GM23248 (cell line): Measurements from ENCODE around the gene CHMP4A. TPM values are rescaled to one million over a fixed set of nuclear protein-coding genes. Genes with fewer than 3 reads are reported as not detected.

ENCODE experiments used
- DNase-seq: peaks from one replicate; pipeline ENCODE4 v3.0.0-alpha.2; 2015
- H2AFZ ChIP-seq: fragments of 200-600 bp; sonication (generic); 2 replicates; pipeline ENCODE4 v1.6.1; 2016; ENCODE audit warnings: antibody characterized with exemption
- H3F3A ChIP-seq: fragments of 200-600 bp; sonication (generic); 2 replicates; pipeline ENCODE4 v1.6.1; 2016; ENCODE audit warnings: mild to moderate bottlenecking, antibody characterized with exemption, mixed run types; ENCODE audit not compliant: insufficient read depth
- H3K27ac ChIP-seq: fragments of 200-600 bp; sonication (generic); 2 replicates; pipeline ENCODE4 v1.5.1; 2016; ENCODE audit warnings: mild to moderate bottlenecking
- H3K27me3 ChIP-seq: fragments of 200-600 bp; sonication (generic); replicated peaks from 2 replicates; pipeline ENCODE4 v1.6.1; 2016; ENCODE audit warnings: mild to moderate bottlenecking; ENCODE audit not compliant: insufficient read depth
- H3K36me3 ChIP-seq: fragments of 200-600 bp; sonication (generic); 2 replicates; pipeline ENCODE4 v1.6.1; 2016; ENCODE audit warnings: low read depth, mild to moderate bottlenecking
- H3K4me1 ChIP-seq: fragments of 200-600 bp; sonication (generic); 2 replicates; pipeline ENCODE4 v1.6.1; 2016; ENCODE audit warnings: mild to moderate bottlenecking; ENCODE audit not compliant: insufficient read depth
- H3K4me2 ChIP-seq: fragments of 200-600 bp; sonication (generic); one replicate; pipeline ENCODE4 v1.6.1; 2016; ENCODE audit warnings: mild to moderate bottlenecking; ENCODE audit not compliant: unreplicated experiment
- H3K4me3 ChIP-seq: fragments of 200-600 bp; sonication (generic); 2 replicates; pipeline ENCODE4 v1.5.1; 2016; ENCODE audit warnings: mild to moderate bottlenecking
- H3K79me2 ChIP-seq: fragments of 200-600 bp; sonication (generic); 2 replicates; pipeline ENCODE4 v1.6.1; 2016; ENCODE audit warnings: mild to moderate bottlenecking; ENCODE audit not compliant: insufficient read depth
- H3K9ac ChIP-seq: fragments of 200-600 bp; sonication (generic); 2 replicates; pipeline ENCODE4 v1.6.1; 2016; ENCODE audit warnings: mild to moderate bottlenecking
- H3K9me2 ChIP-seq: fragments of 200-600 bp; sonication (generic); 2 replicates; pipeline ENCODE4 v1.6.1; 2016; ENCODE audit warnings: mixed run types, mild to moderate bottlenecking, moderate library complexity; ENCODE audit not compliant: insufficient read depth
- H3K9me3 ChIP-seq: fragments of 200-600 bp; sonication (generic); one replicate; pipeline ENCODE4 v1.6.1; 2017; ENCODE audit warnings: low read depth
- H4K20me1 ChIP-seq: fragments of 200-600 bp; sonication (generic); 2 replicates; pipeline ENCODE4 v1.6.0; 2016; ENCODE audit not compliant: insufficient read depth
- EZH2 ChIP-seq: fragments of 200-600 bp; sonication (generic); IDR thresholded peaks from 2 replicates; pipeline ENCODE4 v1.6.1; 2018; ENCODE audit warnings: antibody characterized with exemption, mild to moderate bottlenecking; ENCODE audit not compliant: insufficient read depth, poor library complexity, severe bottlenecking
- EZH2phosphoT487 ChIP-seq: fragments of 200-600 bp; sonication (generic); IDR thresholded peaks from 2 replicates; pipeline ENCODE4 v1.6.1; 2018; ENCODE audit warnings: antibody characterized with exemption, moderate library complexity, mild to moderate bottlenecking, low read depth; ENCODE audit not compliant: insufficient read depth
- WGBS, 2 experiments: methylation state at CpG; one replicate each; pipeline ENCODE4 v1.1.6; 2015 to 2017; ENCODE audit warnings: low lambda C conversion rate in 2 of 2, low coverage in 1 of 2; ENCODE audit errors: missing lambda C conversion rate in 2 of 2; 5-methylcytosine and 5-hydroxymethylcytosine counted together
- in situ Hi-C: fragments of 300-500 bp; cut with MboI; formaldehyde crosslinking; loops from 2 replicates; pipeline ENCODE4 v1.15.0; 2020
- polyA plus RNA-seq: library from polyadenylated mRNA; unstranded; fragments of >200 nt; fragmentation: Nextera tagmentation; extraction: Ambion mirVana; gene quantifications from 2 replicates; pipeline ENCODE4 v1.2.1, GENCODE V29; 2016
- total RNA-seq: library from RNA; depleted of rRNA; stranded (reverse); fragments of >200 nt; shearing (Covaris generic); gene quantifications from 2 replicates; pipeline ENCODE4 v1.2.3, GENCODE V29; 2014

Gene CHMP4A
- total and polyA plus RNA-seq, 2 experiments from 2014 or later: 32.1 to 81.6 TPM

DNA sequence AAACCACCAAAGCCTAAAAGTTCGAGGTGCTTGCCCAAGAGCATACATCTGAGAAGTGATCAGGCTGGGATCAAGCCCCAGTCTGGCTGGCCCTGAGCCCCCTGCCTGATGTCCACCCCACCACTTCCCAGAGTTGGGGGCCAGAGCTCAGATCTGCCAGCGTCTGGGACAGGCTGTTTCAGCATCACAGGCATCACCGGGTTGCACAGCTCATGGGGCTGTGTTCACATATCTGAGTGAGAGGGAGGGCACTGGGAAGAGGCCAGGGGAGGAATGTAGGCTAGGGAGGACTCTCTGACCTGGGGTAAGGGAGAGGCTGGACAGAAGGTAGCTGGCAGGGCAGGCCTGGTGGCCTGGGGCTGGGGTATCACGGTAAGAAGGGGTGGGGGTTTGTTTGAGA is 43.7 kb upstream of the CHMP4A start:
- no peak overlapping the region for H3K27ac ChIP-seq
- 49 to 58% methylated on average over 4 of the region's 4 CpGs for WGBS, 2 experiments
- no peaks in the 10 kb centered on the region for H3K79me2 ChIP-seq
- H3F3A ChIP-seq: peaks cover 4% of the 10 kb centered on the region; the same call in 1 of the 2 replicates
- in situ Hi-C loops: no loop called here
- no peaks in the 10 kb centered on the region for H3K36me3 ChIP-seq
- no peak overlapping the region for H3K4me2 ChIP-seq
- peaks cover 11% of the 10 kb centered on the region for H3K4me1 ChIP-seq
- no peak overlapping the region for H2AFZ ChIP-seq
- H3K9ac ChIP-seq: no peak overlapping the region
- TF ChIP-seq EZH2phosphoT487 (no peak), EZH2 (no peak)
- H4K20me1 ChIP-seq: no peaks in the 10 kb centered on the region
- no peak overlapping the region for H3K4me3 ChIP-seq
- H3K9me3 ChIP-seq: no peaks in the 10 kb centered on the region
- no peaks in the 10 kb centered on the region for H3K9me2 ChIP-seq
- no peak for DNase-seq
- no peaks in the 10 kb centered on the region for H3K27me3 ChIP-seq

DNA sequence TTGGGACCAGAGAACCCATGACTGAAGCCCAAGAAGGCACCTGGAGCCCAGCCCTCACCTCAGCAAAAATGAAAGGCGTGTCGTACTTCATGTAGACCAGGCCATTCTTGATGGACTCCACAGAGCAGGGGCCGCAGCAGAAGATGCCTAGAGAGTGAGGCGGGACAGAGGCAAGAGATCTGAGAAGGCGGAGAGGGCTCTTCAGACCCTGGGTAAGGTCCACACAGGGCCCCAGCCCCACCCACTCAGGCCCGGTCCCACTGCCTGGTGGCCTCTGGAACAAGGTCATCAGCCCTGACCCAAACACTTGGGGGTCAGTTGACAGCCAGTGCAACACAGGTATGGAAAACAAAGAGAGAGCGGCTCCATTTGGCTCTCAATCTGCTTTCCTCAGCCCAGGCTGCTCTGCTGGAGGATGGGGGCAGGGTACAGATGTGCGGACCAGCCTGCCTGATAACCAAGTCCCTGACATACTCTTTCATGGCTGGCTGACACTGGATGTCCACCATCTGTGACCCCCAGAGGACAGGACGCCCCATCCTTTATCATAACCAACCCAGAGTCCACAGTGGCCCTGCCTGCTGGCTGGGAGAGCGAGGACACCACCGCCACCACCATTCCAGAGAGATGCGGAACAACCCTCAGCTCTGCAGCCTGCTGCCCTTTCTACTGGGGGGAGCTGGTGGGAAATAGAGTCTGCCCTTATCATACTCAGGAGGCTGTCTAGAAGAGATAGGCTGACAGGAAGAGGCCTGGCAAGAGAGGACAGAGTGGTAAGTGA is 42.8 kb upstream of the CHMP4A start:
- no peaks in the 10 kb centered on the region for H3K9me3 ChIP-seq
- TF ChIP-seq EZH2phosphoT487 (no peak), EZH2 (no peak)
- DNase-seq: no peak
- H3K27ac ChIP-seq: no peak overlapping the region
- H3K4me1 ChIP-seq: peaks cover 17% of the 10 kb centered on the region
- no peak overlapping the region for H2AFZ ChIP-seq
- H3K36me3 ChIP-seq: no peaks in the 10 kb centered on the region
- no peaks in the 10 kb centered on the region for H4K20me1 ChIP-seq
- H3K4me2 ChIP-seq: no peak overlapping the region
- no peak overlapping the region for H3K9ac ChIP-seq
- H3K79me2 ChIP-seq: no peaks in the 10 kb centered on the region
- WGBS, 2 experiments: 89 to 95% methylated on average over 11 to 12 of the region's 12 CpGs
- H3K4me3 ChIP-seq: no peak overlapping the region
- in situ Hi-C loops: no loop called here
- peaks cover 13% of the 10 kb centered on the region; the same call in 1 of the 2 replicates for H3F3A ChIP-seq
- no peaks in the 10 kb centered on the region for H3K27me3 ChIP-seq
- H3K9me2 ChIP-seq: no peaks in the 10 kb centered on the region

DNA sequence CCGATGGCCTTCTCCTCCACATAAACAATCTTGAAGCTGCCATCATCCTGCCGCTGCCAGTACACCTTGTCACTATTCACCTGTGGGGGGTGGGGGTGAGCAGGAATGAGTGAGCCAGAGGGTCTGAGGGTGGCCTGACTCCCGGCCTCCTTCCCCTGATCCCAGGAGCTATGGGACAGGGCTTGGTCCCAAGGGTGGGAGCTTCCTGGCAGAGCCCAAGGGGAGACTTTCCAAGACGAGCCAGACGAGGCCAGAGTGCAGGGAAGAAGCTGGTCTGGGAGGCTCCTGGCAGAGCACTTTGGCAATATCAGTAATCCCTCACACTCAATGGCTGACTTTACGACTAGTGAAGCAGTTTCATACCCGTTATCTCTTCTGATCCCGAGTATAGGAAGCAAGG is 42.1 kb upstream of the CHMP4A start:
- TF ChIP-seq EZH2: no peak
- no peak for TF ChIP-seq EZH2phosphoT487
- H3K79me2 ChIP-seq: no peaks in the 10 kb centered on the region
- DNase-seq: no peak
- no peak overlapping the region for H3K27ac ChIP-seq
- no peak overlapping the region for H3K4me3 ChIP-seq
- no peaks in the 10 kb centered on the region for H3K27me3 ChIP-seq
- H3K4me2 ChIP-seq: no peak overlapping the region
- peaks cover 16% of the 10 kb centered on the region; the same call in 1 of the 2 replicates for H3F3A ChIP-seq
- no peaks in the 10 kb centered on the region for H3K36me3 ChIP-seq
- WGBS, 2 experiments: 83 to 90% methylated on average over 8 of the region's 8 CpGs
- no peaks in the 10 kb centered on the region for H4K20me1 ChIP-seq
- no peaks in the 10 kb centered on the region for H3K9me3 ChIP-seq
- no peak overlapping the region for H3K9ac ChIP-seq
- H3K4me1 ChIP-seq: peaks cover 17% of the 10 kb centered on the region
- no peak overlapping the region for H2AFZ ChIP-seq
- in situ Hi-C loops: no loop called here
- H3K9me2 ChIP-seq: no peaks in the 10 kb centered on the region

DNA sequence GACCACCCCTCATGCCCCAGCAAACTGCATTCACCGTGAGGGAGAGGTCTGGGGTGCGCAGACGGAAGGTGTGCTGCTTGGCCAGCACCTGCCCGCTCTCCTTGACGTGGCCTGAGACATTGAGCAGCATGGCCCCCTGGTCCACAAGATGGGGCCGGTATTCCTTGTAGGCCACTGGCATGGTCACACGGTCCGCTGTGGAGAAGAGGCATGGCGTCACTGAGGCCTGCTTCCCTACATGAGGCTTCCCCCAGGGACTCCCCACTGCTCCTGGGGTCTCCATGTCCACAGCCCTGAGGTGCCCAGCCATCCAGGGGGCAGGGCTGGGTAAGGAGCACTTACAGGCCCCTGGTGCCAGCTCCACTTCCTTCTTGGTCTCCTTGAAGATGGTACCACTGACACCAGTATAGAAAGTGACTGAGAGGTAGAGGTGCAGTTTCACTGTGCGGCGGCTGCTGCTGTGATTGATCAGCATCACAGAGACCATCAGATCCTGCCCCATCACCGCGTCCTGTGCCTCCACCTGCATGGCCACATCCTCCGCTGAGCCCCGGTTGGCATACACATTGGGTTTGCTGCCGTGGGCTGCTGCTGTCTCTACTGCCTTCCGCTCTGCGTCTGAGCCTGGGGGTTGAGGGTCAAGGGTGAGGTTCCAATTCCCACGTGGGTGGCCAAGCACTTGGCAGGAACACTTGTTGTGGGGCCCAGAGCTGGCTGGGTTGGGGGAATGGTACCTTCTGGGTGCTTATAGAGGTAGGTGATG is 41.5 kb upstream of the CHMP4A start:
- Histone ChIP-seq H3K9me3 (no peaks in the 10 kb centered on the region), H3K4me1 (peaks cover 17% of the 10 kb centered on the region), H3K9ac (no peak overlapping the region), H3K79me2 (no peaks in the 10 kb centered on the region), H3K9me2 (no peaks in the 10 kb centered on the region), H4K20me1 (no peaks in the 10 kb centered on the region), H3K27me3 (no peaks in the 10 kb centered on the region), H3K4me3 (no peak overlapping the region), H3K4me2 (no peak overlapping the region), H3F3A (peaks cover 16% of the 10 kb centered on the region; the same call in 1 of the 2 replicates), H2AFZ (no peak overlapping the region), H3K36me3 (no peaks in the 10 kb centered on the region), H3K27ac (no peak overlapping the region)
- TF ChIP-seq EZH2phosphoT487 (no peak), EZH2 (no peak)
- DNase-seq: no peak
- in situ Hi-C loops: no loop called here
- WGBS, 2 experiments: 88 to 89% methylated on average over 19 of the region's 19 CpGs
